ENCODE data around the gene CERKL.

The CERKL gene

GRCh38 chr2:181621779-181622490 is 35.0 kb downstream of the CERKL start:
- H3K27me3 Mint-ChIP-seq, result peaks cover 17% of the 10 kb centered on the region
- no peak overlapping the region for H3K27ac Mint-ChIP-seq

GRCh38 chr2:181619516-181619915 is 37.4 kb downstream of the CERKL start:
- H3K4me3 Mint-ChIP-seq, result no peak overlapping the region
- no peak overlapping the region for H3K27ac Mint-ChIP-seq
- DNase-seq, result no peak
- no peaks in the 10 kb centered on the region for H3K9me3 Mint-ChIP-seq
- H3K4me1 Mint-ChIP-seq (ENCODE audit: low read depth), result no peaks in the 10 kb centered on the region
- no peaks in the 10 kb centered on the region for H3K36me3 Mint-ChIP-seq (ENCODE audit: low read depth)
- H3K27me3 Mint-ChIP-seq, result peaks cover 2% of the 10 kb centered on the region

More at GRCh38 chr2:181621779-181622490, 35.0 kb downstream of the CERKL start:
- H3K9me3 Mint-ChIP-seq, result no peaks in the 10 kb centered on the region
- H3K36me3 Mint-ChIP-seq (ENCODE audit: low read depth), result no peaks in the 10 kb centered on the region
- H3K4me3 Mint-ChIP-seq, result no peak overlapping the region
- H3K4me1 Mint-ChIP-seq (ENCODE audit: low read depth), result no peaks in the 10 kb centered on the region
- no peak for DNase-seq

GRCh38 chr2:181616715-181617114 is 40.2 kb downstream of the CERKL start:
- no peak for DNase-seq
- H3K4me1 Mint-ChIP-seq (ENCODE audit: low read depth), result peaks cover 1% of the 10 kb centered on the region
- no peaks in the 10 kb centered on the region for H3K9me3 Mint-ChIP-seq
- H3K36me3 Mint-ChIP-seq (ENCODE audit: low read depth), result no peaks in the 10 kb centered on the region
- H3K27me3 Mint-ChIP-seq, result no peaks in the 10 kb centered on the region
- no peak overlapping the region for H3K27ac Mint-ChIP-seq
- no peak overlapping the region for H3K4me3 Mint-ChIP-seq

GRCh38 chr2:181614874-181615638 is 41.8 kb downstream of the CERKL start:
- H3K27ac Mint-ChIP-seq, result no peak overlapping the region
- H3K36me3 Mint-ChIP-seq (ENCODE audit: low read depth), result no peaks in the 10 kb centered on the region
- no peaks in the 10 kb centered on the region for H3K27me3 Mint-ChIP-seq
- peaks cover 1% of the 10 kb centered on the region for H3K4me1 Mint-ChIP-seq (ENCODE audit: low read depth)
- no peaks in the 10 kb centered on the region for H3K9me3 Mint-ChIP-seq
- no peak overlapping the region for H3K4me3 Mint-ChIP-seq
- DNase-seq, result no peak

GRCh38 chr2:181613241-181613640 is 43.7 kb downstream of the CERKL start:
- peaks cover 7% of the 10 kb centered on the region for H3K4me1 Mint-ChIP-seq (ENCODE audit: low read depth)
- no peak for DNase-seq
- no peaks in the 10 kb centered on the region for H3K36me3 Mint-ChIP-seq (ENCODE audit: low read depth)
- no peaks in the 10 kb centered on the region for H3K9me3 Mint-ChIP-seq
- H3K27me3 Mint-ChIP-seq, result no peaks in the 10 kb centered on the region
- no peak overlapping the region for H3K27ac Mint-ChIP-seq
- no peak overlapping the region for H3K4me3 Mint-ChIP-seq

- Mint-ChIP-seq H3K36me3 (ENCODE audit: low read depth) (no peaks in the 10 kb centered on the region), H3K9me3 (no peaks in the 10 kb centered on the region), H3K4me3 (no peak overlapping the region), H3K27me3 (no peaks in the 10 kb centered on the region), H3K27ac (peak overlapping the region; percentile 53), H3K4me1 (ENCODE audit: low read depth) (peaks cover 23% of the 10 kb centered on the region)
- no peak for DNase-seq
Measured at GRCh38 chr2:181607629-181608590, 49.0 kb downstream of the CERKL start.

GRCh38 chr2:181605889-181606837 is 50.7 kb downstream of the CERKL start:
- H3K4me3 Mint-ChIP-seq, result no peak overlapping the region
- no peak for DNase-seq

GRCh38 chr2:181602017-181602416 is 54.9 kb downstream of the CERKL start:
- no peak overlapping the region for H3K27ac Mint-ChIP-seq

More at GRCh38 chr2:181605889-181606837, 50.7 kb downstream of the CERKL start:
- Mint-ChIP-seq H3K27me3 (no peaks in the 10 kb centered on the region), H3K36me3 (ENCODE audit: low read depth) (no peaks in the 10 kb centered on the region), H3K4me1 (ENCODE audit: low read depth) (peaks cover 23% of the 10 kb centered on the region), H3K9me3 (no peaks in the 10 kb centered on the region), H3K27ac (no peak overlapping the region)

GRCh38 chr2:181596556-181596955 is 60.3 kb downstream of the CERKL start:
- no peaks in the 10 kb centered on the region for H3K36me3 Mint-ChIP-seq (ENCODE audit: low read depth)
- no peak overlapping the region for H3K4me3 Mint-ChIP-seq
- no peak for DNase-seq
- H3K27me3 Mint-ChIP-seq, result peaks cover 2% of the 10 kb centered on the region
- H3K4me1 Mint-ChIP-seq (ENCODE audit: low read depth), result no peaks in the 10 kb centered on the region
- H3K9me3 Mint-ChIP-seq, result no peaks in the 10 kb centered on the region
- no peak overlapping the region for H3K27ac Mint-ChIP-seq

More at GRCh38 chr2:181602017-181602416, 54.9 kb downstream of the CERKL start:
- Mint-ChIP-seq H3K27me3 (peaks cover 2% of the 10 kb centered on the region), H3K4me1 (ENCODE audit: low read depth) (peaks cover 5% of the 10 kb centered on the region), H3K4me3 (no peak overlapping the region), H3K9me3 (no peaks in the 10 kb centered on the region), H3K36me3 (ENCODE audit: low read depth) (no peaks in the 10 kb centered on the region)
- no peak for DNase-seq

- H3K27me3 Mint-ChIP-seq, result peaks cover 2% of the 10 kb centered on the region
- no peaks in the 10 kb centered on the region for H3K4me1 Mint-ChIP-seq (ENCODE audit: low read depth)
- no peaks in the 10 kb centered on the region for H3K9me3 Mint-ChIP-seq
- no peak for DNase-seq
- no peak overlapping the region for H3K27ac Mint-ChIP-seq
- no peaks in the 10 kb centered on the region for H3K36me3 Mint-ChIP-seq (ENCODE audit: low read depth)
- no peak overlapping the region for H3K4me3 Mint-ChIP-seq
Measured at GRCh38 chr2:181594322-181594721, 62.6 kb downstream of the CERKL start.

- Mint-ChIP-seq H3K9me3 (no peaks in the 10 kb centered on the region), H3K4me3 (no peak overlapping the region), H3K4me1 (ENCODE audit: low read depth) (peaks cover 17% of the 10 kb centered on the region), H3K36me3 (ENCODE audit: low read depth) (no peaks in the 10 kb centered on the region), H3K27me3 (no peaks in the 10 kb centered on the region), H3K27ac (no peak overlapping the region)
- DNase-seq, result no peak
Measured at GRCh38 chr2:181589779-181590178, 67.1 kb downstream of the CERKL start.

- no peak overlapping the region for H3K4me3 Mint-ChIP-seq
- H3K27me3 Mint-ChIP-seq, result no peaks in the 10 kb centered on the region
- H3K9me3 Mint-ChIP-seq, result no peaks in the 10 kb centered on the region
Measured at GRCh38 chr2:181588546-181588945, 68.4 kb downstream of the CERKL start.

GRCh38 chr2:181586569-181587081 is 70.3 kb downstream of the CERKL start:
- no peak overlapping the region for H3K4me3 Mint-ChIP-seq
- no peaks in the 10 kb centered on the region for H3K27me3 Mint-ChIP-seq
- H3K27ac Mint-ChIP-seq, result no peak overlapping the region

More at GRCh38 chr2:181588546-181588945, 68.4 kb downstream of the CERKL start:
- Mint-ChIP-seq H3K36me3 (ENCODE audit: low read depth) (no peaks in the 10 kb centered on the region), H3K27ac (no peak overlapping the region), H3K4me1 (ENCODE audit: low read depth) (peaks cover 17% of the 10 kb centered on the region)
- no peak for DNase-seq

More at GRCh38 chr2:181586569-181587081, 70.3 kb downstream of the CERKL start:
- Mint-ChIP-seq H3K36me3 (ENCODE audit: low read depth) (no peaks in the 10 kb centered on the region), H3K9me3 (no peaks in the 10 kb centered on the region), H3K4me1 (ENCODE audit: low read depth) (peaks cover 17% of the 10 kb centered on the region)
- DNase-seq, result no peak

Data from activated T-cell treated with anti-CD3 and anti-CD28 coated beads, Interleukin-2, amount 50 U/mL, for 24 hours (primary cell).